ENCODE measurements around the gene FAM168A. TPM values are rescaled to one million over a fixed set of nuclear protein-coding genes. Genes with fewer than 3 reads are reported as not detected.

FAM168A gene
- total and polyA plus RNA-seq, 3 donors from 2014 or later, result 20.1 to 30.2 (median 29.8) TPM

- peak; percentile 87 for DNase-seq
- H3K27me3 ChIP-seq, result no peaks in the 10 kb centered on the region
- peak within 1 kb of the TSS; percentile 29 to 85 for H3K27ac ChIP-seq
- H3K4me3 ChIP-seq, result peak within 1 kb of the TSS; percentile 69 to 74
- intact Hi-C loops (cut with DNase I; ENCODE audit: low total_unique reads), result loop anchor here (10.0 kb wide), 1 partner anchor 71 kb away; the partner anchor contains the start of gene ARHGEF17
- no peaks in the 10 kb centered on the region for H3K4me1 ChIP-seq
- H3K9me3 ChIP-seq, result no peaks in the 10 kb centered on the region
- 0% methylated on average over 37 of the region's 96 CpGs; no CpG with 5 or more reads in 1 of the 2 donors for WGBS, 2 donors
- TF ChIP-seq CTCF (IDR thresholded peaks at IDR 0.05) (peak; percentile 93 to 94 (median 94)), POLR2A (IDR thresholded peaks at IDR 0.05) (peak; percentile 11)
- H3K36me3 ChIP-seq (ENCODE audit: low read depth, missing control alignments), result no peaks in the 10 kb centered on the region
These were observed 221.6 kb downstream of the FAM168A start, which contains the start of gene RELT for GRCh38 chr11:73376160-73376802. RELT (plus strand) TSS chr11:73376399; CDS start chr11:73389137, 12,738 bp downstream.

- Histone ChIP-seq H3K4me3 (peak overlapping the region; percentile 69 to 74), H3K9me3 (no peaks in the 10 kb centered on the region), H3K4me1 (no peaks in the 10 kb centered on the region), H3K27ac (peak overlapping the region; percentile 29 to 85), H3K27me3 (no peaks in the 10 kb centered on the region), H3K36me3 (ENCODE audit: low read depth, missing control alignments) (no peaks in the 10 kb centered on the region)
- TF ChIP-seq POLR2A (IDR thresholded peaks at IDR 0.05) (no peak), CTCF (IDR thresholded peaks at IDR 0.05) (no peak)
- WGBS, 2 donors, result 41 to 60% methylated on average over 2 to 6 of the region's 6 CpGs
- DNase-seq, result no peak
- intact Hi-C loops (cut with DNase I; ENCODE audit: low total_unique reads), result loop anchor here (10.0 kb wide), 1 partner anchor 71 kb away; the partner anchor contains the start of gene ARHGEF17
These were observed 222.1 kb downstream of the FAM168A start for GRCh38 chr11:73375830-73376159.

GRCh38 chr11:73374151-73374550 is 223.8 kb downstream of the FAM168A start:
- no peak overlapping the region for H3K27ac ChIP-seq
- TF ChIP-seq CTCF (IDR thresholded peaks at IDR 0.05) (no peak), POLR2A (IDR thresholded peaks at IDR 0.05) (no peak)
- H3K36me3 ChIP-seq (ENCODE audit: low read depth, missing control alignments), result no peaks in the 10 kb centered on the region
- no peak for DNase-seq
- no peaks in the 10 kb centered on the region for H3K27me3 ChIP-seq
- H3K4me1 ChIP-seq, result no peaks in the 10 kb centered on the region
- intact Hi-C loops (cut with DNase I; ENCODE audit: low total_unique reads), result loop anchor here (10.0 kb wide), 1 partner anchor 69 kb away; the partner anchor contains the start of gene ARHGEF17
- WGBS, 2 donors, result 74 to 89% methylated on average over 3 to 4 of the region's 4 CpGs
- no peaks in the 10 kb centered on the region for H3K9me3 ChIP-seq
- no peak overlapping the region for H3K4me3 ChIP-seq

GRCh38 chr11:73372375-73372993 is 225.4 kb downstream of the FAM168A start:
- H3K27me3 ChIP-seq, result no peaks in the 10 kb centered on the region
- no peak for DNase-seq
- WGBS, 2 donors, result 49 to 71% methylated on average over 6 of the region's 6 CpGs
- H3K27ac ChIP-seq, result no peak overlapping the region
- H3K9me3 ChIP-seq, result no peaks in the 10 kb centered on the region
- intact Hi-C loops (cut with DNase I; ENCODE audit: low total_unique reads), result loop anchor here (10.0 kb wide), 1 partner anchor 68 kb away; the partner anchor contains the start of gene ARHGEF17
- H3K36me3 ChIP-seq (ENCODE audit: low read depth, missing control alignments), result no peaks in the 10 kb centered on the region
- no peak overlapping the region for H3K4me3 ChIP-seq
- TF ChIP-seq CTCF (IDR thresholded peaks at IDR 0.05) (no peak), POLR2A (IDR thresholded peaks at IDR 0.05) (no peak)
- H3K4me1 ChIP-seq, result no peaks in the 10 kb centered on the region
